DOHH2 (cell line): ENCODE measurements around the gene TVP23B.
"Not testable (repeated sequence)": the region's sequence is repeated elsewhere in the genome, so short reads cannot be mapped to it uniquely, and the experiment has no call there.

Source experiments
- EZH2phosphoT487 ChIP-seq: fragments of 200-600 bp; sonication (generic); IDR thresholded peaks from 2 replicates; pipeline ENCODE4 v1.6.1; 2017; ENCODE audit warnings: borderline replicate concordance, mild to moderate bottlenecking, antibody characterized with exemption, low read length, moderate library complexity, mixed read lengths
- TF ChIP-seq, protein P1 (sequence below): fragments of 200-600 bp; sonication (generic); IDR thresholded peaks from one replicate; pipeline ENCODE4 v1.5.1; 2014; ENCODE audit warnings: antibody characterized with exemption, mild to moderate bottlenecking, low read depth, low read length; ENCODE audit not compliant: poor library complexity, severe bottlenecking

DNA sequence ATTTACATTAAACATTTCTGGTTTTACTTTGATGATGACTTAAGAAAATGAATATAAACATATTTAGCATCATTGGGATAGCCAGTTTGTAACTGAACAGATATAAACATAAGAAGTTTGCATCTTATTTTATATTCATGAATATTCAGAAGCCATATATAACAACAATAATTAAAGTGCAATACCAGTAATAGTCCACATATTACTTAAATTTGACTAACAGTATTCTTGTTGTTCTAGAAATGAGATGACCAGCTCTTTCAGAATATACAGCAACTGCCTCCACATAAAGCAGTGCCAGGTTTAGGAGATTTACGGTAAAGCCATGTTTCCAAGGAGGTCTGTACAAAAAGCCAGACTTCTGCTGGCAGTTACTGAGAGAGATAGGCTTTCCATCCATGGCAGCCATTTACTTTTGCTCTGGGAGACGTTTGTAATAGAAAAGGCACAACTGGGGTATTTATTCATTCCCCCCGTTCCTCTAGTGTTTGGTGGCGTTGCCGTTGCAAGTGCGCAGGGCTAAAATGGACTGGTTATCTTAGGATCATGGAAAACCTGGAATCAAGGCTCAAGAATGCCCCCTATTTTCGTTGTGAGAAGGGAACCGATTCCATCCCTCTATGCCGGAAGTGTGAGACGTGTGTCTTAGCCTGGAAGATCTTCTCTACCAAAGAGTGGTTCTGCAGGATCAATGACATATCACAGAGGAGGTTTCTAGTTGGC is 37.1 kb upstream of the TVP23B start, which contains the start of gene FBXW10:
- TF ChIP-seq, protein P1, sequence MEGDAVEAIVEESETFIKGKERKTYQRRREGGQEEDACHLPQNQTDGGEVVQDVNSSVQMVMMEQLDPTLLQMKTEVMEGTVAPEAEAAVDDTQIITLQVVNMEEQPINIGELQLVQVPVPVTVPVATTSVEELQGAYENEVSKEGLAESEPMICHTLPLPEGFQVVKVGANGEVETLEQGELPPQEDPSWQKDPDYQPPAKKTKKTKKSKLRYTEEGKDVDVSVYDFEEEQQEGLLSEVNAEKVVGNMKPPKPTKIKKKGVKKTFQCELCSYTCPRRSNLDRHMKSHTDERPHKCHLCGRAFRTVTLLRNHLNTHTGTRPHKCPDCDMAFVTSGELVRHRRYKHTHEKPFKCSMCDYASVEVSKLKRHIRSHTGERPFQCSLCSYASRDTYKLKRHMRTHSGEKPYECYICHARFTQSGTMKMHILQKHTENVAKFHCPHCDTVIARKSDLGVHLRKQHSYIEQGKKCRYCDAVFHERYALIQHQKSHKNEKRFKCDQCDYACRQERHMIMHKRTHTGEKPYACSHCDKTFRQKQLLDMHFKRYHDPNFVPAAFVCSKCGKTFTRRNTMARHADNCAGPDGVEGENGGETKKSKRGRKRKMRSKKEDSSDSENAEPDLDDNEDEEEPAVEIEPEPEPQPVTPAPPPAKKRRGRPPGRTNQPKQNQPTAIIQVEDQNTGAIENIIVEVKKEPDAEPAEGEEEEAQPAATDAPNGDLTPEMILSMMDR, result not testable (repeated sequence)
- TF ChIP-seq EZH2phosphoT487, result not testable (repeated sequence)
